Stomach smooth muscle (tissue), 2 donors: ENCODE measurements around the gene LHFPL5.

ENCODE experiments used
- H3K27ac ChIP-seq: one replicate; pipeline ENCODE4 v1.7.0; 2013; ENCODE audit warnings: mild to moderate bottlenecking, low read length, inconsistent platforms
- H3K27me3 ChIP-seq, 2 donors: one replicate each; pipeline ENCODE4 v1.7.0; 2013; ENCODE audit warnings: low read length in 2 of 2; ENCODE audit not compliant: insufficient read depth in 2 of 2, control insufficient read depth in 1 of 2
- H3K36me3 ChIP-seq, 2 donors: one replicate each; pipeline ENCODE4 v1.7.0; 2013; ENCODE audit warnings: low read length in 2 of 2; ENCODE audit not compliant: control insufficient read depth in 2 of 2, insufficient read depth in 2 of 2
- H3K4me1 ChIP-seq: one replicate; pipeline ENCODE4 v1.7.0; 2013; ENCODE audit warnings: low read length; ENCODE audit not compliant: control insufficient read depth, insufficient read depth
- H3K4me3 ChIP-seq, 2 donors: one replicate each; pipeline ENCODE4 v1.7.0; 2013; ENCODE audit warnings: low read length in 2 of 2
- H3K9ac ChIP-seq, 2 donors: one replicate each; pipeline ENCODE4 v1.7.0; 2013; ENCODE audit warnings: low read length in 2 of 2, mild to moderate bottlenecking in 1 of 2
- H3K9me3 ChIP-seq, 2 donors: one replicate each; pipeline ENCODE4 v1.7.0; 2013; ENCODE audit warnings: low read length in 2 of 2; ENCODE audit not compliant: control insufficient read depth in 2 of 2
- donor health status: healthy.
- donor health status: Pancreatic carcinoma.

The LHFPL5 gene

DNA sequence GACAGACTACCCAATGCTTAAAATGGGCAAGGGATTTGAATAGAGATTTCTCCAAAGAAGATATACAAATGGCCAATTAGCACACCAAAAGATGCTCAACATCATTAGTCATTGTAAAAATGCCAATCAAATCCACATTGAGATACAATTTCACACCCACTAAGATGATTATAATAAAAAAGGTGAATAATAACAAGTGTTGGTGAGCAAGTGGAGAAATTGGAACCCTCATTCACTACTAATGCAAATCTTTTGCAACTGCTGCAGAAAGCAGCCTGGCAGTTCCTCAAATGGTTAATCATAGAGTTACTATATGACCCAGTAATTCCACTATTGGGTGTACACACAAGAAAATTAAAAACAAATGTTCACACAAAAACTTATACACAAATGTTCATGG lies 12.4 kb downstream of the LHFPL5 start:
- no peaks in the 10 kb centered on the region for H3K27me3 ChIP-seq
- H3K9ac ChIP-seq = no peak overlapping the region
- H3K36me3 ChIP-seq = no peaks in the 10 kb centered on the region
- H3K4me3 ChIP-seq = no peak overlapping the region
- peaks cover 0 to 3% of the 10 kb centered on the region in 2 donors for H3K9me3 ChIP-seq
- no peaks in the 10 kb centered on the region for H3K4me1 ChIP-seq
- H3K27ac ChIP-seq = no peak overlapping the region

DNA sequence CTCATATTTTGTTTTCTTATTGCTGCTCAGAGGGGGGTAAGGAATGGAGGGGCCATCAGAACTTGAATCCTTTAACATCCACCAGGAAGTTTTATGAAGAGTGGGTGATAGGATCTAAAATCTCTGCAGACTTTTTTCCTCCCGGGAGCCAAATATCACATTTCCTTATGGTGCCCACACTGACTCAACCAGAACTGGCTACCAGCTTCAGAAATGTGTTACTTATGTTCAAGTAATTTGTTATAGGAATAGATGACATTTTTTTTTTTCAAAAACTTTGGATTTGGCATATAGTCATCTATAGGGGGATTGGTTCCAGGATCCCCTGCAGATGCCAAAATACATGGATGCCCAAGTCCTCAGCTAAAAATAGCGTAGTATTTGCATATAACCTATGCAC lies 18.4 kb downstream of the LHFPL5 start:
- Histone ChIP-seq H3K36me3 (no peaks in the 10 kb centered on the region), H3K4me1 (no peaks in the 10 kb centered on the region), H3K9ac (no peak overlapping the region), H3K27ac (no peak overlapping the region), H3K27me3 (no peaks in the 10 kb centered on the region), H3K9me3 (peaks cover 0 to 3% of the 10 kb centered on the region in 2 donors), H3K4me3 (no peak overlapping the region)

GRCh38 chr6:35824552-35825192 lies 19.5 kb downstream of the LHFPL5 start:
- Histone ChIP-seq H3K9ac (no peak overlapping the region), H3K9me3 (peaks cover 0 to 3% of the 10 kb centered on the region in 2 donors), H3K4me3 (no peak overlapping the region), H3K27me3 (no peaks in the 10 kb centered on the region), H3K27ac (no peak overlapping the region), H3K4me1 (no peaks in the 10 kb centered on the region), H3K36me3 (no peaks in the 10 kb centered on the region)

- H3K36me3 ChIP-seq = peaks cover 0 to 2% of the 10 kb centered on the region in 2 donors
- no peaks in the 10 kb centered on the region for H3K4me1 ChIP-seq
- no peak overlapping the region for H3K9ac ChIP-seq
- no peaks in the 10 kb centered on the region for H3K27me3 ChIP-seq
- no peak overlapping the region for H3K4me3 ChIP-seq
- H3K9me3 ChIP-seq = peaks cover 0 to 3% of the 10 kb centered on the region in 2 donors
- no peak overlapping the region for H3K27ac ChIP-seq
Observed at GRCh38 chr6:35829306-35829705, 24.2 kb downstream of the LHFPL5 start.

DNA sequence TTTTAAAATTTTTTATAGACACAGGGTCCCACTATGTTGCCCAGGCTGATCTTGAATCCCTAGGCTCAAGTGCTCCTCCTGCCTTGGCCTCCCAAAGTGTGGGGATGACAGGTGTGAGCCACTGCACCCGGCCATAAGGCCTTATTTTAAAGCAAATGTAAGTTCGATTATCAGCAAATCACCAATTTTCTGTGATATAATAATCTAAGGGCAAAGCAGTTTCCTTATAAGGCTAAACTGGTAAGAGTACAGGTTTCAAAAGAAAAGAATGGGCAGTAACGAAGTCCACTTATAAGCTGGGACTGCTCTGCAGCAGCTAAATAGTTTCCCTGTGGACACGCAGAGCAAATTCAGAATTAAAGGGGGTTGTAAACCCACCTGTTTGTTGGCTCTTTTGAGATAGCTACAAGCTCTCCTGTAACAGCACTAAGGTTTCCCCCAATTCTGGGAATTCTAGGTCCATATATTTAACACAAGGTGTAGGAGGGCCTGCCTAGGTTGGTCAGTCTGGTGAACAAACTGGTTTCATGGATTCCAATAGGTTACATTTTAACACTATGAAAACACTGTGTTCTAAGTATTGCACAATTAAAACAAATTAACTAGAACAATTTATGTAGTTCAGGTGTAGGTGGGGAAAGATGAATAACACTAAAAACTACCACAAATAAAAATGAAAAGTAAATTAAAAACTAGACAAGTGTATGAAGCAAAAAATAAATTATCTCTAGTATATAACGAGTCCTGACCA lies 26.3 kb downstream of the LHFPL5 start:
- H3K9ac ChIP-seq = no peak overlapping the region
- no peak overlapping the region for H3K27ac ChIP-seq
- peaks cover 3 to 4% of the 10 kb centered on the region in 2 donors for H3K36me3 ChIP-seq
- no peak overlapping the region for H3K4me3 ChIP-seq
- H3K4me1 ChIP-seq = no peaks in the 10 kb centered on the region
- H3K9me3 ChIP-seq = peaks cover 0 to 3% of the 10 kb centered on the region in 2 donors
- no peaks in the 10 kb centered on the region for H3K27me3 ChIP-seq

DNA sequence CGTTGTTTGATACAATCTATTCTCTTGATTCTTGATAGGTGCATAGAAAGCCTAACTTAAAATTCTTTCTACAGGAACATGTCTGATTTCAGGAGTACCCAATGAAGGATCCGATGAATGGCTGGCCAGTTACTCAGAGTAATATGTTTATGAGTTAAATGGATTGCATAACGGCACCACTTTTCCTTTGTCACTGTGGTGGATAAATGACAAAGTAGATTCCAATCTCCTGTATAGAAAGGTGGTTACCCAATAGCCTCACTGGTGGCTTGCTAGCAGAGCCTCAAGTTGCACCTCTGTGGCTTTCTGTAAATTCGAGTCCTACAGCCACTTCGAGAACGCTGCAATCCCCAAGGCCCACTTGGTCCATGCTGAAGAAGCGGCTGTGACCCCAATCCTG lies 28.4 kb downstream of the LHFPL5 start:
- peaks cover 3 to 12% of the 10 kb centered on the region in 2 donors for H3K36me3 ChIP-seq
- no peak overlapping the region for H3K27ac ChIP-seq
- H3K27me3 ChIP-seq = no peaks in the 10 kb centered on the region
- no peak overlapping the region for H3K9ac ChIP-seq
- H3K4me1 ChIP-seq = no peaks in the 10 kb centered on the region
- H3K9me3 ChIP-seq = no peaks in the 10 kb centered on the region
- no peak overlapping the region for H3K4me3 ChIP-seq

DNA sequence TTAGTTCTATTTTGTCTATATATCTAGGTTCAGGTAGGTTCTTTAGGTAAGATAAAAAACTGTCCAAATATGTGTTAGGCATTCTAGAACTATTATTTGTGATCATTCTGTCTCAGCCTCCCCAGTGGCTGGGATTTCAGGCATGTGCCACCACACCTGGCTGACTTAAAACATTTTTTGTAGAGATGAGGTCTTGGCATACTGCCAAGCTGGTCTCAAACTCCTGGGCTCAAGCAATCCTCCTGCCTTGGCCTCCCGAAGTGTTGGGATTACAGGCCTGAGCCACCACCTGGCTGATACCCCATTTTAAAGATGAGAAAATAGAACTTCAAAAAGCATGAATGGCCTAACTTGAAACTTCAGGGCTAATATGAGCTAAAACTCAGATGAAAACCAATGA lies 33.9 kb downstream of the LHFPL5 start:
- no peaks in the 10 kb centered on the region for H3K9me3 ChIP-seq
- H3K4me3 ChIP-seq = no peak overlapping the region
- H3K4me1 ChIP-seq = no peaks in the 10 kb centered on the region
- H3K9ac ChIP-seq = no peak overlapping the region
- H3K36me3 ChIP-seq = peaks cover 3 to 10% of the 10 kb centered on the region in 2 donors
- H3K27ac ChIP-seq = no peak overlapping the region
- no peaks in the 10 kb centered on the region for H3K27me3 ChIP-seq

DNA sequence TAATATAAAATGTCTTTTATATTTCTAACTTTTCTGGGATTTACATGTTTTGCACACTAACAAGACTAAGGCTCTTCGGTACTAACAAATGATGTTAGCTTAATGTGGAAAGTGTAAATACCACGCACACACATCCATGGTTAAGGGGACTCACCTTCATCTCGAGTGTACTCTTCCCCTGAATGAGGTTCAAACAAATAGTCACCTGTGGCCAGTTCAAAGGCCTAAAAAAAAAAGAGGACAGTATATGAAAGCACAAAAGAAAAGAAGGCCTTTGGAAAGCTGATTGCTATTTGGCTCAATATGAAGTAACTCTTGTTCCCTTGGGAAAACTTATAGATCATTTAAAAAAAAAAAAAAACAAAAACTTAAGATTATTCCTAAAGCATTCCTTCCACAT lies 37.2 kb downstream of the LHFPL5 start:
- no peaks in the 10 kb centered on the region for H3K9me3 ChIP-seq
- H3K27me3 ChIP-seq = no peaks in the 10 kb centered on the region
- no peaks in the 10 kb centered on the region for H3K4me1 ChIP-seq
- no peak overlapping the region for H3K9ac ChIP-seq
- no peak overlapping the region for H3K27ac ChIP-seq
- H3K36me3 ChIP-seq = peaks cover 3 to 6% of the 10 kb centered on the region in 2 donors
- no peak overlapping the region for H3K4me3 ChIP-seq

DNA sequence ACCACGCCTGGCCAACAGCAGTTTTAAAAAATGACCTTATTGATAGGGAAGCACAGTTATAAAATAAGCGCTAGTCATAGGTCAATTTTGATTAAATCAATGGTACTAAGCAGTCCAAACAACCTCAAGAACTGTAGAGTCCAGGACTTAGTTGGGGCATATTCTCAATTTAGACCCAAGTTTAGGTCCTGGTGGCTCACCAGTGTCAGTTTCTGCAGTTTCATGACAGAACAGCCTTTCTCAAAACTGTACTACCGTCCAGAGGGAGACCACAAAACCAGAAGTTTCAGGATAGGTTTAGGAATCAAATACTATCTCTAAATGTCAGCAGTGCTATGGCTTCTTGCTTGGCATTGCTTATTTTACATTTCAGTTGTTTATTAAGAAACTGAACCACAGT lies 39.1 kb downstream of the LHFPL5 start:
- Histone ChIP-seq H3K9ac (no peak overlapping the region), H3K4me3 (no peak overlapping the region), H3K9me3 (peaks cover 0 to 5% of the 10 kb centered on the region in 2 donors), H3K27me3 (no peaks in the 10 kb centered on the region), H3K4me1 (no peaks in the 10 kb centered on the region), H3K36me3 (peaks cover 2 to 3% of the 10 kb centered on the region in 2 donors), H3K27ac (no peak overlapping the region)

DNA sequence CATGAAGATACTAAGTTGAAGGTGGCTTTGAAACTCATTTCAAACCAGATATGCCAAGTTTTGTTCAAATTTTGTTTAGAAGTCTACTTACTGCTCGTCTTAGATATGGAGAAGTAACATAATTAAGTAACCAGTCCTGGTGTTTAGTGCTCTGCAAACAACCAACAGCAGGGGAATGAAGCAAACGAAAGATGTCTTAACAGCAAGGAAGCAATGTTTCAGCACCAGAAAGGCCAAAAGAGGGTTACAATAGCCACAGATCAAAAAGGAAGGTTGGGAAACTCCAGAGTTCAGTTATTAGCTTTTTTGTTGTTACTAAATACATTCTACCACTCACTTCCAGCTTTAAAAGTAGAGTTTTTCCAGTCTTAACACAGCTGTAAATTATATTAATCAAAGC lies 45.1 kb downstream of the LHFPL5 start:
- Histone ChIP-seq H3K4me1 (no peaks in the 10 kb centered on the region), H3K9me3 (peaks cover 0 to 5% of the 10 kb centered on the region in 2 donors), H3K27ac (no peak overlapping the region), H3K27me3 (no peaks in the 10 kb centered on the region), H3K4me3 (no peak overlapping the region), H3K9ac (no peak overlapping the region), H3K36me3 (peaks cover 6 to 7% of the 10 kb centered on the region in 2 donors)

DNA sequence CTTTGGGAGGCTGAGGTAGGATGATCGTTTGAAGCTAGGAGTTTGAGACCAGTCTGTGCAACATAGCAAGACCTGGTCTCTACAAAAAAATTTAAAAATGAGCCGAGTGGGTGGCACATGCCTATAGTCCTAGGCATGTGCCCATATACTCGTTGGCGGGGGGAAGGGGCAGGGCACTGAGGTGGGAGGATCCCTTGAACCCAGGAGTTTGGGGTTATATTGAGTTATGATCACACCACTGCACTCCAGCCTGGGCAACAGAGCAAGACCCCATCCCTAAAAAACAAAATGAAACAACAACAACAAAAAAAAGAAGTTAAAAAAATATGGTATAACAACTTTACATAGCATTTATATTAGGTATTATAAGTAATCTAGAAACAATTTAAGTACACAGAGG lies 47.8 kb downstream of the LHFPL5 start:
- Histone ChIP-seq H3K36me3 (peaks cover 10 to 12% of the 10 kb centered on the region in 2 donors), H3K4me1 (no peaks in the 10 kb centered on the region), H3K9ac (no peak overlapping the region), H3K4me3 (no peak overlapping the region), H3K27ac (no peak overlapping the region), H3K9me3 (peaks cover 0 to 5% of the 10 kb centered on the region in 2 donors), H3K27me3 (no peaks in the 10 kb centered on the region)
